Endodermal cell (in vitro differentiated cells): ENCODE measurements around the gene ELFN1. TPM values are rescaled to one million over a fixed set of nuclear protein-coding genes. Genes with fewer than 3 reads are reported as not detected.
A peak's percentile ranks its signal among the peaks of the same experiment; 100 is the strongest.

ENCODE experiments used
- DNase-seq: peaks from one replicate; pipeline ENCODE4 v3.0.0-alpha.2; 2017
- H3K27ac ChIP-seq: 2 replicates; pipeline ENCODE4 v1.5.1; 2013; ENCODE audit warnings: mild to moderate bottlenecking, low read depth, low read length, moderate library complexity
- H3K27me3 ChIP-seq: 2 replicates; pipeline ENCODE4 v1.6.1; 2013; ENCODE audit warnings: mild to moderate bottlenecking, low read length, moderate library complexity; ENCODE audit not compliant: insufficient read depth, control insufficient read depth, poor library complexity, severe bottlenecking
- H3K36me3 ChIP-seq: 2 replicates; pipeline ENCODE4 v1.7.0; 2013; ENCODE audit warnings: mild to moderate bottlenecking, low read length, moderate library complexity; ENCODE audit not compliant: control insufficient read depth, insufficient read depth
- H3K4me1 ChIP-seq: one replicate; pipeline ENCODE4 v1.7.0; 2013; ENCODE audit warnings: low read length; ENCODE audit not compliant: control insufficient read depth, insufficient read depth
- H3K4me3 ChIP-seq: 2 replicates; pipeline ENCODE4 v1.5.1; 2013; ENCODE audit warnings: mild to moderate bottlenecking, low read length, moderate library complexity
- H3K9ac ChIP-seq: 2 replicates; pipeline ENCODE4 v1.6.1; 2013; ENCODE audit warnings: mild to moderate bottlenecking, low read length, moderate library complexity; ENCODE audit not compliant: poor library complexity, severe bottlenecking; ENCODE audit errors: extremely low read depth
- H3K9me3 ChIP-seq: 2 replicates; pipeline ENCODE4 v1.6.1; 2013; ENCODE audit warnings: mild to moderate bottlenecking, low read length, moderate library complexity; ENCODE audit not compliant: control insufficient read depth
- H3K27ac Mint-ChIP-seq: 2 replicates; pipeline ENCODE4 v1.8.0; 2020; ENCODE audit warnings: mixed read lengths
- H3K27me3 Mint-ChIP-seq: 2 replicates; pipeline ENCODE4 v1.8.0; 2021; ENCODE audit warnings: mild to moderate bottlenecking, mixed read lengths; ENCODE audit not compliant: insufficient read depth
- H3K36me3 Mint-ChIP-seq: 2 replicates; pipeline ENCODE4 v1.8.0; 2020; ENCODE audit warnings: low read depth, mixed read lengths
- H3K4me1 Mint-ChIP-seq: 2 replicates; pipeline ENCODE4 v1.8.0; 2020; ENCODE audit warnings: mixed read lengths
- H3K4me3 Mint-ChIP-seq: 2 replicates; pipeline ENCODE4 v1.8.0; 2020; ENCODE audit warnings: mild to moderate bottlenecking, moderate library complexity, mixed read lengths
- H3K9me3 Mint-ChIP-seq: 2 replicates; pipeline ENCODE4 v1.8.0; 2020; ENCODE audit warnings: mild to moderate bottlenecking, mixed read lengths
- WGBS, 2 experiments: methylation state at CpG; one replicate each; pipeline versions ENCODE4 v1.1.5 to v1.1.7; 2013; ENCODE audit warnings: missing lambda C conversion rate in 2 of 2, mixed read lengths in 1 of 2; ENCODE audit not compliant: insufficient coverage in 1 of 2, insufficient read length in 1 of 2; 5-methylcytosine and 5-hydroxymethylcytosine counted together
- total RNA-seq, 2 donors: library from RNA; stranded (reverse); fragmentation: NEBNext Ultra II Directional in 1 of 2; extraction: Animal tissue kit (Norgen Biotek cat#: 25700) in 1 of 2; gene quantifications; 2 replicates in 1 of 2; 3 replicates in 1 of 2; pipeline ENCODE4 v1.2.1, GENCODE V29; 2021
- TF ChIP-seq, protein P1 (sequence below): fragments of 200-600 bp; sonication (generic); conservative IDR thresholded peaks from 2 replicates; pipeline ENCODE4 v1.5.0; 2021; ENCODE audit warnings: antibody characterized with exemption, mild to moderate bottlenecking

ELFN1 gene
- total RNA-seq, 2 donors from 2014 or later: 2.1 to 5.0 TPM

GRCh38 chr7:1698951-1699350 is 28.9 kb downstream of the ELFN1 start:
- Histone ChIP-seq H3K27me3 (no peaks in the 10 kb centered on the region), H3K9ac (no peak overlapping the region), H3K4me3 (no peak overlapping the region), H3K4me1 (no peaks in the 10 kb centered on the region), H3K9me3 (peaks cover 13% of the 10 kb centered on the region), H3K27ac (no peak overlapping the region), H3K36me3 (no peaks in the 10 kb centered on the region)
- TF ChIP-seq, protein P1, sequence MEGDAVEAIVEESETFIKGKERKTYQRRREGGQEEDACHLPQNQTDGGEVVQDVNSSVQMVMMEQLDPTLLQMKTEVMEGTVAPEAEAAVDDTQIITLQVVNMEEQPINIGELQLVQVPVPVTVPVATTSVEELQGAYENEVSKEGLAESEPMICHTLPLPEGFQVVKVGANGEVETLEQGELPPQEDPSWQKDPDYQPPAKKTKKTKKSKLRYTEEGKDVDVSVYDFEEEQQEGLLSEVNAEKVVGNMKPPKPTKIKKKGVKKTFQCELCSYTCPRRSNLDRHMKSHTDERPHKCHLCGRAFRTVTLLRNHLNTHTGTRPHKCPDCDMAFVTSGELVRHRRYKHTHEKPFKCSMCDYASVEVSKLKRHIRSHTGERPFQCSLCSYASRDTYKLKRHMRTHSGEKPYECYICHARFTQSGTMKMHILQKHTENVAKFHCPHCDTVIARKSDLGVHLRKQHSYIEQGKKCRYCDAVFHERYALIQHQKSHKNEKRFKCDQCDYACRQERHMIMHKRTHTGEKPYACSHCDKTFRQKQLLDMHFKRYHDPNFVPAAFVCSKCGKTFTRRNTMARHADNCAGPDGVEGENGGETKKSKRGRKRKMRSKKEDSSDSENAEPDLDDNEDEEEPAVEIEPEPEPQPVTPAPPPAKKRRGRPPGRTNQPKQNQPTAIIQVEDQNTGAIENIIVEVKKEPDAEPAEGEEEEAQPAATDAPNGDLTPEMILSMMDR: no peak
- no peak overlapping the region for H3K27ac Mint-ChIP-seq
- peaks cover 1% of the 10 kb centered on the region for H3K4me1 Mint-ChIP-seq
- no peak for DNase-seq
- H3K9me3 Mint-ChIP-seq: peaks cover 31% of the 10 kb centered on the region
- peaks cover 11% of the 10 kb centered on the region for H3K27me3 Mint-ChIP-seq
- H3K4me3 Mint-ChIP-seq: no peak overlapping the region
- H3K36me3 Mint-ChIP-seq: peaks cover 6% of the 10 kb centered on the region
- WGBS, 2 experiments: 77 to 92% methylated on average over 2 to 6 of the region's 6 CpGs

DNA sequence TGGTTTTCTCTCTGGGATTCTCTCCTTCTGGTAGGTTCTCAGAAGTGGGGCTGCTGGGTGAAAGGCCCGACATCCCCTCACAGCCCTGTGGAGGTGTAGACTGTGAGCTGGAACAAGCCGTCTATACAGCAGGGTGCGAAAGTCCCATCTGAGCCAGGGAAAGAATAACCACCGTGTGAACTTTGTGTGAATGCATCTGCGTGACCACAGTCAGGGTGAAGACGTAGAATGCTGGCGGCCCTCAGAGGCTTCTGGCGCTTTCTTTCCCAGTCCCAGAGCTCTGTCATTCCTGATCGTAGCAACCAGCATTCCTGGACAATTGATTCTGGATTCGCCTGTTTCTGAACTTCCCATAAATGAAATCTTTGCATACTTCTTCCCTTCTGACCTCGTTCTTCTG is 30.0 kb downstream of the ELFN1 start:
- WGBS, 2 experiments: 92% methylated on average over 11 of the region's 11 CpGs

DNA sequence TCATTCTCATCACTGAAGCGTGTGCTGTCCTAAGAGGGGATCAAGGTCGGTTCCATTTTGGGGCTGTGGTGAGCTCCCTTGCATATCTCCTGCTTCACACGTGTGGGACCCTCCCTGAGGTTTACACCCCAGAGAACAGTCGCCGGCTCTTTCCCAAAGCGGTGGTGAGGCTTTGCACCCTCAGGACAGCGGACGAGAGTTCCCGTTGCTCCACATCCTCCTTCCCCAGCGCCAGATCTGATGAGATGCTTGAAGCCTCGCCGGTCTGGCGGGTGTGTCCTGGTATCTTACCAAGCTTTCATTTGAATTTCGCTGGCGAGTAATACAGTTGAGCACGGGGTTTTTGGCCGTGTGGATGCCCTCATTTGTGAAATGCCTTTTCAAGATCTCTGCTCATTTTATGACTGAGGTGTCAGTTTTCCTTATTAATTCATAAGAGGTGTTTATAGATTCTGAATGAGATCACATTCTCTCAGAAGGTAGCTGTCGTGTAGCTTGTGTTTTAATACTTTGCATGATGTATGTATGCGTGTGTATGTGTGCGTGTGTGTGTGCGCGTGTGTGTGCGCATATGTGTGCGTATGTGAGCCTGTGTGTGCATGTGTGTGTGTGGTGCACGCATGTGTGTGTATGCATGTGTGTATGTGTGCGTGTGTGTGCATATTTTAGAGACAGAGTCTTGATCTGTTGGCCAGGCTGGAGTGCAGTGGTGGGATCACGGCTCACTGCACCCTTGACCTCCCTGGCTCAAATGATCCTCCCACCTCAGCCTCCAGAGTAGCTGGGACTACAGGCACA is 30.7 kb downstream of the ELFN1 start:
- Histone ChIP-seq H3K27ac (no peak overlapping the region), H3K4me1 (no peaks in the 10 kb centered on the region), H3K36me3 (no peaks in the 10 kb centered on the region), H3K9ac (no peak overlapping the region), H3K4me3 (no peak overlapping the region), H3K9me3 (peaks cover 13% of the 10 kb centered on the region), H3K27me3 (no peaks in the 10 kb centered on the region)
- peak; percentile 33 for DNase-seq
- H3K4me1 Mint-ChIP-seq: peaks cover 3% of the 10 kb centered on the region
- H3K27ac Mint-ChIP-seq: no peak overlapping the region
- TF ChIP-seq, protein P1: no peak
- WGBS, 2 experiments: 92 to 95% methylated on average over 23 to 27 of the region's 27 CpGs
- peaks cover 6% of the 10 kb centered on the region for H3K36me3 Mint-ChIP-seq
- peaks cover 31% of the 10 kb centered on the region for H3K9me3 Mint-ChIP-seq
- no peak overlapping the region for H3K4me3 Mint-ChIP-seq
- peaks cover 23% of the 10 kb centered on the region for H3K27me3 Mint-ChIP-seq

More for the DNA sequence above, 30.0 kb downstream of the ELFN1 start:
- DNase-seq: no peak
- Mint-ChIP-seq H3K4me1 (peaks cover 3% of the 10 kb centered on the region), H3K27ac (no peak overlapping the region), H3K36me3 (peaks cover 6% of the 10 kb centered on the region), H3K4me3 (no peak overlapping the region), H3K27me3 (peaks cover 20% of the 10 kb centered on the region), H3K9me3 (peaks cover 31% of the 10 kb centered on the region)
- H3K27me3 ChIP-seq: no peaks in the 10 kb centered on the region
- no peak overlapping the region for H3K27ac ChIP-seq
- H3K9ac ChIP-seq: no peak overlapping the region
- no peaks in the 10 kb centered on the region for H3K36me3 ChIP-seq
- H3K4me1 ChIP-seq: no peaks in the 10 kb centered on the region
- peaks cover 13% of the 10 kb centered on the region for H3K9me3 ChIP-seq
- TF ChIP-seq, protein P1: no peak
- no peak overlapping the region for H3K4me3 ChIP-seq
